Central memory CD8-positive, alpha-beta T cell (primary cell): ENCODE measurements around the gene ID4.
"Not testable (repeated sequence)": the region's sequence is repeated elsewhere in the genome, so short reads cannot be mapped to it uniquely, and the experiment has no call there.

Experiments
- ATAC-seq: fragments of 150-1000 bp; cut with Tn5 transposase; replicated peaks from 2 replicates; pipeline ENCODE4 v1.10.0; 2022; ENCODE audit warnings: mild to moderate bottlenecking, moderate FRiP score, moderate number of reproducible peaks; ENCODE audit not compliant: poor library complexity, severe bottlenecking; ENCODE audit errors: extremely low read depth
- DNase-seq, 2 donors: peaks; one replicate each; pipeline ENCODE4 v3.0.0; 2021; ENCODE audit warnings: low spot score in 2 of 2
- H3K27ac Mint-ChIP-seq: one replicate; pipeline ENCODE4 v1.8.0; 2022; ENCODE audit warnings: low read depth, mild to moderate bottlenecking, moderate library complexity, mixed read lengths
- H3K27me3 Mint-ChIP-seq: one replicate; pipeline ENCODE4 v1.8.0; 2022; ENCODE audit warnings: mixed read lengths
- H3K36me3 Mint-ChIP-seq: one replicate; pipeline ENCODE4 v1.8.0; 2022; ENCODE audit warnings: mild to moderate bottlenecking, moderate library complexity, mixed read lengths; ENCODE audit not compliant: insufficient read depth
- H3K4me1 Mint-ChIP-seq: one replicate; pipeline ENCODE4 v1.8.0; 2022; ENCODE audit warnings: mixed read lengths
- H3K4me3 Mint-ChIP-seq: one replicate; pipeline ENCODE4 v1.8.0; 2022; ENCODE audit warnings: mild to moderate bottlenecking, moderate library complexity, mixed read lengths
- H3K9me3 Mint-ChIP-seq: one replicate; pipeline ENCODE4 v1.8.0; 2022; ENCODE audit warnings: mixed read lengths

ID4 gene

DNA sequence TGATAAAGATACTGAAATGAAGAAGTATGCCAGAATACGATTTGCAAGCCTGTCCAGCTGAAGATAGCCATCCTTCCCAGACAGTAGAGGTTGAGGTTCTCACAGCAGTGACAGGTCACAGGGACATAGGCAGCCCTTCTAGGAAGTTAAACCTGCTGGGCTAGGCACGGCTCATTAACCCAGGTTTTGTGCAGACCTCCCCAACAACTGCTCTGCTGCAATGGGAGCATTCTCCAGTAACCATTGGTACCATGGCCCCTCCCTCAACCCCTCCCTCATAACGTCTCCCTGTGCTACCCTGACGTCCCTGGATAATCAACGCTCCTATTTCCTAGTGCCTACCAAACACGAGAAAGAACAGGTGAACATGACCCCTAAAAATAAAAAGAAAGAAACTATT, 15.8 kb downstream of the ID4 start:
- Mint-ChIP-seq H3K9me3 (no peaks in the 10 kb centered on the region), H3K4me1 (no peaks in the 10 kb centered on the region), H3K27me3 (peaks cover 9% of the 10 kb centered on the region), H3K27ac (no peak overlapping the region), H3K36me3 (peaks cover 2% of the 10 kb centered on the region), H3K4me3 (no peak overlapping the region)
- ATAC-seq (no peak), DNase-seq (no peak)

GRCh38 chr6:19854421-19855015, 17.3 kb downstream of the ID4 start:
- not testable (repeated sequence) for ATAC-seq, H3K36me3 Mint-ChIP-seq, H3K4me1 Mint-ChIP-seq, H3K9me3 Mint-ChIP-seq, H3K4me3 Mint-ChIP-seq, H3K27me3 Mint-ChIP-seq, DNase-seq, H3K27ac Mint-ChIP-seq

DNA sequence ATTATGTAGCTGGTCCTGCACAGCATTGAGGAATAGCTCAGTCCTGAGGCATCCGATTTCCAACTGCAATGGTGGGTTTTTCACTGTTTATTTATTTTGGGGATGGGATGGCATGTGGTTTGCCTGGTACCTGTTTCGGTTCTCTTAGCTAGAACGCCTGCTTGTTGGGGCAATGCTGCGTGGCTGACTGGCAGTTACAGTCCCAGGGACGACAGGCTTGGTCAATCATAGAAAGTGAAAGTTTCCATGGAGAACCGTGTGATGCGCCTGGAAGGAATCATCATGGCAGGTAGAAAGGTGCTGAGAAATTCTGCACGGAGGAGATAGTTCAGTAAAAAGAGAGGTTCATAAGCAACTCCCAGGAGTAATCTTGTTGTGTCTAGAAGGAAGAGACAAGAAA, 18.4 kb downstream of the ID4 start:
- Mint-ChIP-seq H3K27ac (no peak overlapping the region), H3K4me1 (no peaks in the 10 kb centered on the region), H3K9me3 (no peaks in the 10 kb centered on the region), H3K4me3 (no peak overlapping the region), H3K27me3 (peaks cover 15% of the 10 kb centered on the region), H3K36me3 (peaks cover 3% of the 10 kb centered on the region)
- DNase-seq, result no peak
- no peak for ATAC-seq

DNA sequence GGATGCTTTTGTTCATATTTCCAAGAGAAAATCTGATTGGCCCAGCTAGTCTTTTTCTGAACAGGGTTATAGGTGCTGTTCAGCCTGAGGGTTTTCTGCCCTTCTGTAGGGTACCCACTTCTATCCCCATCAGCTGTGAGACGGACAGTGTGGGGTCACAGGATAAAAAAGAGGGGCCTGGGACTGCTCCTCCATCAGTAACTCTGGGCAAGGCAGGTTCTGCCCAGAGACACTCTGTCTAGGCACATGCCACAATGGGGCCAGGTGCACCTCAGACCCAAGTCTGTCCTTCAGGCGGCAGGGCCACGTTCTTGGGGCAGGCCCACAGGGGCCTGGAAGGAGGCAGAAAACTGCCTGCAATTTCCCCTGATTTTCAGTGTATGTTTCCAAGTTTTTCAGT, 20.0 kb downstream of the ID4 start:
- ATAC-seq, result no peak
- peaks cover 3% of the 10 kb centered on the region for H3K36me3 Mint-ChIP-seq
- H3K4me3 Mint-ChIP-seq, result no peak overlapping the region
- no peaks in the 10 kb centered on the region for H3K4me1 Mint-ChIP-seq
- H3K27me3 Mint-ChIP-seq, result peaks cover 18% of the 10 kb centered on the region
- no peak for DNase-seq
- H3K9me3 Mint-ChIP-seq, result no peaks in the 10 kb centered on the region
- no peak overlapping the region for H3K27ac Mint-ChIP-seq

DNA sequence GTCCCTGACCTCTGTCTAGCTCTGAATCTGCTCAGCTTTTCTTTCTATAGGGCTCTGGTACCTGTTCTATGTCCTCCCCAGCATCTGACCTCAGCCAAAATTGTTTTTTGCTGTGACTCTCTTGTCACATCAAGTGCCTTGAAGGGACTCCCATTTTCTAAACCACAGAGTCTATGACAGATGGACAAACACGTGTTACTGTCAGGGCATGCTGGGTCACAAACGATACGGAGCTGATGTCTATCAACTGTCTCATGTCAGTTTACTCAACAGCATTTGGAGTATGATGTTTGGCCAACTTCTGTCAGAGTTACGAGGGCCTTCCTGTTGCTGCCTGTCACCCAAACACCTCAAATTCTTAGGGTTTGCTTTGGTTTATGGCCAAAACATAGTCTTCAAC, 20.5 kb downstream of the ID4 start:
- DNase-seq (no peak), ATAC-seq (no peak)
- H3K27ac Mint-ChIP-seq, result no peak overlapping the region
- H3K36me3 Mint-ChIP-seq, result peaks cover 3% of the 10 kb centered on the region
- H3K4me3 Mint-ChIP-seq, result no peak overlapping the region
- no peaks in the 10 kb centered on the region for H3K4me1 Mint-ChIP-seq
- H3K9me3 Mint-ChIP-seq, result no peaks in the 10 kb centered on the region
- H3K27me3 Mint-ChIP-seq, result peaks cover 18% of the 10 kb centered on the region

GRCh38 chr6:19860235-19860877, 23.2 kb downstream of the ID4 start:
- Mint-ChIP-seq H3K36me3 (peaks cover 3% of the 10 kb centered on the region), H3K4me3 (no peak overlapping the region), H3K27ac (no peak overlapping the region), H3K4me1 (no peaks in the 10 kb centered on the region), H3K9me3 (no peaks in the 10 kb centered on the region), H3K27me3 (peaks cover 21% of the 10 kb centered on the region)
- DNase-seq, result no peak
- ATAC-seq, result no peak

- peaks cover 2% of the 10 kb centered on the region for H3K36me3 Mint-ChIP-seq
- H3K4me1 Mint-ChIP-seq, result no peaks in the 10 kb centered on the region
- DNase-seq (no peak), ATAC-seq (no peak)
- H3K27ac Mint-ChIP-seq, result no peak overlapping the region
- no peak overlapping the region for H3K4me3 Mint-ChIP-seq
- H3K9me3 Mint-ChIP-seq, result no peaks in the 10 kb centered on the region
- peaks cover 22% of the 10 kb centered on the region for H3K27me3 Mint-ChIP-seq
Observed at GRCh38 chr6:19864285-19864684, 27.1 kb downstream of the ID4 start.

DNA sequence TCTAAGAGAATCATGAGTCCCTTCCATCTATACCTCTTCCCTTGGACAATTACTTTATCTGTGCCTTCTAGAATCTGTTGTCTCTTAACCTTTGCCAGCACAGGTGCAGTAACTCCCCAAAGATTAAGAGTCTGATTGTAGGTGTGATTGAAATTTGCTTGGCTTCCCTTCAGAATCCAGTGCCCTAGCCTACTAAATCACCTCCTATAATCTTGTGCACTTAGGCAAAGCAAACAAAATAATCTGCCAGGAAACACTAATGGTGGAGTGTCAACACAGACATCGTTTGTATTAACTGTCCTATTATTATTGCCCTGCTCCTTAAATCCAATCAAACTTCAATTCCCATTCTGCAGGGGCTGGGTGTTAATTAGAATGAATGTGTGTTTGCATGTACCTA, 28.0 kb downstream of the ID4 start:
- no peaks in the 10 kb centered on the region for H3K9me3 Mint-ChIP-seq
- peaks cover 1% of the 10 kb centered on the region for H3K36me3 Mint-ChIP-seq
- no peak overlapping the region for H3K27ac Mint-ChIP-seq
- no peak for DNase-seq
- H3K4me3 Mint-ChIP-seq, result no peak overlapping the region
- peaks cover 19% of the 10 kb centered on the region for H3K27me3 Mint-ChIP-seq
- H3K4me1 Mint-ChIP-seq, result no peaks in the 10 kb centered on the region
- no peak for ATAC-seq

DNA sequence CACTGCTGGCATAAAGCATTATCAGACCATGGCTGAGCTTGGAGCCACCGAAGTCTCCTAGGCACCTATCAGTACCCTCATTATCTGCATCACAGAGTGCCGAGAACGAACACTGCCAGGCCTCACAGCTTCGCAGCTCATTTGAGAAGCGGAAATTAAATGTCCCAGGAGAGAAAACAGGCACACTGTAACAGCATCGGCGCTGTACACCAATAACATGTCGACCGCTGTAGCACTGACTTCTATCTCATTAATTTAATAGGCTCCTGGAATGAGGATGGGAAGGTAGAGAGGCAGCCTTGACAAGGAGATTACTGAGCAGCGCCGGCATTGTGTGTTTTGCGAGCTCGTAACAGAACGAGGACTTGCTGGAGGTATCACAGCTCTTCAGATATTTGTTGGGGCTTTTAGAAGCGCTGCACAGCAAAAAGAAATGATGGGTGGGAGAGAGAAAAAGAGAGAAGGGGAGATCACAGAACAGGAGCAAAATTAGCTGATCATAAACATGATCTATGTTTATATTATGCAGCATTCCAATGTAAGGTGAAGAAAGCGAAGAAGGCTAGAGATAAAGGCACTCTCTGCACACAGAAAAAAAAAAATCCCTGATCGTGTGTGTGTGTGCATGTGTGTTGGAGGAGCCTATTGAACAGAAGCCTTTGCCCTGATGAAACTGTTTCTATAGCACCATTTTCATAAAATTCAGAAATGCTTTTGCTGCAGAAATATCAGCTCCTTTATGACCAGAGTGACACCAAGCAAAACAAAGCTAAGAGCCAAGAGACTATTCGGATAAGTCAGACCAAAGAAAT, 29.2 kb downstream of the ID4 start:
- DNase-seq, result no peak
- Mint-ChIP-seq H3K9me3 (no peaks in the 10 kb centered on the region), H3K27ac (no peak overlapping the region), H3K4me3 (no peak overlapping the region), H3K36me3 (no peaks in the 10 kb centered on the region), H3K27me3 (peaks cover 13% of the 10 kb centered on the region), H3K4me1 (no peaks in the 10 kb centered on the region)
- no peak for ATAC-seq

GRCh38 chr6:19866985-19867627, 29.9 kb downstream of the ID4 start:
- no peak for ATAC-seq
- Mint-ChIP-seq H3K27me3 (peaks cover 13% of the 10 kb centered on the region), H3K4me1 (no peaks in the 10 kb centered on the region), H3K4me3 (no peak overlapping the region), H3K27ac (no peak overlapping the region), H3K9me3 (no peaks in the 10 kb centered on the region), H3K36me3 (no peaks in the 10 kb centered on the region)
- DNase-seq, result no peak

GRCh38 chr6:19869464-19869863, 32.3 kb downstream of the ID4 start:
- no peak for DNase-seq
- Mint-ChIP-seq H3K36me3 (no peaks in the 10 kb centered on the region), H3K27ac (no peak overlapping the region), H3K4me3 (no peak overlapping the region), H3K27me3 (peaks cover 13% of the 10 kb centered on the region), H3K4me1 (no peaks in the 10 kb centered on the region), H3K9me3 (no peaks in the 10 kb centered on the region)
- no peak for ATAC-seq

- H3K27ac Mint-ChIP-seq, result no peak overlapping the region
- no peak overlapping the region for H3K4me3 Mint-ChIP-seq
- H3K27me3 Mint-ChIP-seq, result peaks cover 10% of the 10 kb centered on the region
- no peaks in the 10 kb centered on the region for H3K4me1 Mint-ChIP-seq
- no peaks in the 10 kb centered on the region for H3K36me3 Mint-ChIP-seq
- ATAC-seq (no peak), DNase-seq (no peak)
- no peaks in the 10 kb centered on the region for H3K9me3 Mint-ChIP-seq
Observed at GRCh38 chr6:19870322-19870721, 33.2 kb downstream of the ID4 start.
